Panc1 (cell line): Measurements from ENCODE around the gene HOXA4.

ENCODE experiments used
- POLR2AphosphoS5 ChIP-seq: IDR thresholded peaks from 2 replicates; pipeline ENCODE4 v1.6.1; 2012; ENCODE audit warnings: mild to moderate bottlenecking, low read depth, low read length, moderate library complexity
- TF ChIP-seq, protein P1 (sequence below): fragments of 450-650 bp; IDR thresholded peaks from 2 replicates; pipeline ENCODE4 v1.5.1; 2017; ENCODE audit warnings: mild to moderate bottlenecking

- no peak for TF ChIP-seq POLR2AphosphoS5
- TF ChIP-seq, protein P1, sequence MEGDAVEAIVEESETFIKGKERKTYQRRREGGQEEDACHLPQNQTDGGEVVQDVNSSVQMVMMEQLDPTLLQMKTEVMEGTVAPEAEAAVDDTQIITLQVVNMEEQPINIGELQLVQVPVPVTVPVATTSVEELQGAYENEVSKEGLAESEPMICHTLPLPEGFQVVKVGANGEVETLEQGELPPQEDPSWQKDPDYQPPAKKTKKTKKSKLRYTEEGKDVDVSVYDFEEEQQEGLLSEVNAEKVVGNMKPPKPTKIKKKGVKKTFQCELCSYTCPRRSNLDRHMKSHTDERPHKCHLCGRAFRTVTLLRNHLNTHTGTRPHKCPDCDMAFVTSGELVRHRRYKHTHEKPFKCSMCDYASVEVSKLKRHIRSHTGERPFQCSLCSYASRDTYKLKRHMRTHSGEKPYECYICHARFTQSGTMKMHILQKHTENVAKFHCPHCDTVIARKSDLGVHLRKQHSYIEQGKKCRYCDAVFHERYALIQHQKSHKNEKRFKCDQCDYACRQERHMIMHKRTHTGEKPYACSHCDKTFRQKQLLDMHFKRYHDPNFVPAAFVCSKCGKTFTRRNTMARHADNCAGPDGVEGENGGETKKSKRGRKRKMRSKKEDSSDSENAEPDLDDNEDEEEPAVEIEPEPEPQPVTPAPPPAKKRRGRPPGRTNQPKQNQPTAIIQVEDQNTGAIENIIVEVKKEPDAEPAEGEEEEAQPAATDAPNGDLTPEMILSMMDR: no peak
These were observed 9.0 kb upstream of the HOXA4 start for GRCh38 chr7:27139334-27140125.
